ENCODE results near the gene RAPGEF1. TPM values are rescaled to one million over a fixed set of nuclear protein-coding genes. Genes with fewer than 3 reads are reported as not detected.
A peak's percentile ranks its signal among the peaks of the same experiment; 100 is the strongest.

RAPGEF1 gene
- total RNA-seq, 1 donor from 2014 or later: 76.8 TPM

- H3K9ac ChIP-seq (ENCODE audit: low read length): peak overlapping the region; percentile 28
- Mint-ChIP-seq H3K27me3 (ENCODE audit: low read depth, unreplicated experiment) (no peaks in the 10 kb centered on the region), H3K4me3 (ENCODE audit: unreplicated experiment) (peak overlapping the region; percentile 60), H3K36me3 (ENCODE audit: low read depth, unreplicated experiment) (peaks cover 3% of the 10 kb centered on the region), H3K4me1 (ENCODE audit: low read depth, unreplicated experiment) (peaks cover 50% of the 10 kb centered on the region), H3K9me3 (ENCODE audit: unreplicated experiment) (no peaks in the 10 kb centered on the region), H3K27ac (ENCODE audit: unreplicated experiment) (peak overlapping the region; percentile 97)
- H3K4me3 ChIP-seq (ENCODE audit: insufficient read depth, low read depth, low read length): peak overlapping the region; percentile 4
- DNase-seq (ENCODE audit: low read depth) (peak; percentile 90), FAIRE-seq (no peak)
- H2AFZ ChIP-seq (ENCODE audit: low read depth, low read length): no peak overlapping the region
- no peaks in the 10 kb centered on the region for H3K36me3 ChIP-seq (ENCODE audit: insufficient read depth, low read length)
- H3K4me2 ChIP-seq (ENCODE audit: low read length): peak overlapping the region; percentile 78
- H3K9me3 ChIP-seq (ENCODE audit: insufficient read depth, low read depth, low read length): no peaks in the 10 kb centered on the region
- peak overlapping the region; percentile 57 for H3K27ac ChIP-seq (ENCODE audit: low read depth, low read length)
- H3K79me2 ChIP-seq (ENCODE audit: insufficient read depth, low read length): peaks cover 30% of the 10 kb centered on the region
- H3K4me1 ChIP-seq (ENCODE audit: insufficient read depth, low read length): peaks cover 30% of the 10 kb centered on the region
- H4K20me1 ChIP-seq (ENCODE audit: insufficient read depth, low read length): peaks cover 31% of the 10 kb centered on the region
- TF ChIP-seq EZH2 (IDR thresholded peaks at IDR 0.05; ENCODE audit: insufficient read depth, low read length) (no peak), CTCF (IDR thresholded peaks at IDR 0.05; ENCODE audit: insufficient read depth, low read depth, low read length) (no peak)
- no peaks in the 10 kb centered on the region for H3K27me3 ChIP-seq (ENCODE audit: insufficient read depth, low read length)
Observed at GRCh38 chr9:131658377-131659129, 81.3 kb downstream of the RAPGEF1 start.

GRCh38 chr9:131657940-131658339 is 81.9 kb downstream of the RAPGEF1 start:
- Histone ChIP-seq H4K20me1 (ENCODE audit: insufficient read depth, low read length) (peaks cover 35% of the 10 kb centered on the region), H3K4me3 (ENCODE audit: insufficient read depth, low read depth, low read length) (peak overlapping the region; percentile 4), H3K9me3 (ENCODE audit: insufficient read depth, low read depth, low read length) (no peaks in the 10 kb centered on the region), H3K79me2 (ENCODE audit: insufficient read depth, low read length) (peaks cover 37% of the 10 kb centered on the region), H3K4me1 (ENCODE audit: insufficient read depth, low read length) (peaks cover 30% of the 10 kb centered on the region), H3K27ac (ENCODE audit: low read depth, low read length) (peak overlapping the region; percentile 57), H3K4me2 (ENCODE audit: low read length) (peak overlapping the region; percentile 78), H3K9ac (ENCODE audit: low read length) (peak overlapping the region; percentile 25), H3K27me3 (ENCODE audit: insufficient read depth, low read length) (no peaks in the 10 kb centered on the region), H2AFZ (ENCODE audit: low read depth, low read length) (no peak overlapping the region), H3K36me3 (ENCODE audit: insufficient read depth, low read length) (no peaks in the 10 kb centered on the region)
- no peak for TF ChIP-seq CTCF (IDR thresholded peaks at IDR 0.05; ENCODE audit: insufficient read depth, low read depth, low read length)
- Mint-ChIP-seq H3K36me3 (ENCODE audit: low read depth, unreplicated experiment) (peaks cover 3% of the 10 kb centered on the region), H3K4me1 (ENCODE audit: low read depth, unreplicated experiment) (peaks cover 52% of the 10 kb centered on the region), H3K9me3 (ENCODE audit: unreplicated experiment) (no peaks in the 10 kb centered on the region), H3K27me3 (ENCODE audit: low read depth, unreplicated experiment) (no peaks in the 10 kb centered on the region), H3K27ac (ENCODE audit: unreplicated experiment) (peak overlapping the region; percentile 97), H3K4me3 (ENCODE audit: unreplicated experiment) (peak overlapping the region; percentile 60)
- no peak for FAIRE-seq
- DNase-seq (ENCODE audit: low read depth): peak; percentile 72

- Histone ChIP-seq H3K4me3 (ENCODE audit: insufficient read depth, low read depth, low read length) (no peak overlapping the region), H3K79me2 (ENCODE audit: insufficient read depth, low read length) (peaks cover 41% of the 10 kb centered on the region), H3K4me1 (ENCODE audit: insufficient read depth, low read length) (peaks cover 30% of the 10 kb centered on the region), H2AFZ (ENCODE audit: low read depth, low read length) (no peak overlapping the region), H3K4me2 (ENCODE audit: low read length) (peak overlapping the region; percentile 78), H4K20me1 (ENCODE audit: insufficient read depth, low read length) (peaks cover 38% of the 10 kb centered on the region), H3K27me3 (ENCODE audit: insufficient read depth, low read length) (no peaks in the 10 kb centered on the region), H3K27ac (ENCODE audit: low read depth, low read length) (peak overlapping the region; percentile 57), H3K36me3 (ENCODE audit: insufficient read depth, low read length) (no peaks in the 10 kb centered on the region), H3K9ac (ENCODE audit: low read length) (no peak overlapping the region), H3K9me3 (ENCODE audit: insufficient read depth, low read depth, low read length) (no peaks in the 10 kb centered on the region)
- Mint-ChIP-seq H3K27me3 (ENCODE audit: low read depth, unreplicated experiment) (no peaks in the 10 kb centered on the region), H3K4me3 (ENCODE audit: unreplicated experiment) (no peak overlapping the region), H3K9me3 (ENCODE audit: unreplicated experiment) (no peaks in the 10 kb centered on the region), H3K27ac (ENCODE audit: unreplicated experiment) (peak overlapping the region; percentile 97), H3K4me1 (ENCODE audit: low read depth, unreplicated experiment) (peaks cover 52% of the 10 kb centered on the region), H3K36me3 (ENCODE audit: low read depth, unreplicated experiment) (peaks cover 3% of the 10 kb centered on the region)
- DNase-seq (ENCODE audit: low read depth) (no peak), FAIRE-seq (no peak)
- TF ChIP-seq EZH2 (IDR thresholded peaks at IDR 0.05; ENCODE audit: insufficient read depth, low read length) (no peak), CTCF (IDR thresholded peaks at IDR 0.05; ENCODE audit: insufficient read depth, low read depth, low read length) (no peak)
Observed at GRCh38 chr9:131657456-131657855, 82.4 kb downstream of the RAPGEF1 start.

Measured in astrocyte (in vitro differentiated cells and primary cell).